HepG2 (cell line): ENCODE measurements around the gene ATG7. TPM values are rescaled to one million over a fixed set of nuclear protein-coding genes. Genes with fewer than 3 reads are reported as not detected.

Experiments
- ATAC-seq: fragments of 200-7000 bp; cut with Tn5 transposase; 3 replicates; pipeline ENCODE4 v1.9.1; 2020; ENCODE audit warnings: mild to moderate bottlenecking, moderate library complexity
- BruUV-seq: library from RNA; stranded (reverse); fragments of 400-500 nt; replicated peaks from 2 replicates; lab custom pipeline; 2021; lab: Mats Ljungman, UMichigan
- CTCF ChIA-PET: fragments of 300-600 bp; formaldehyde crosslinking; extraction: SDS; loops from one replicate; lab custom pipeline; 2021; ENCODE audit warnings: low total read pairs, inconsistent platforms, low intra/inter-chr PET ratio; lab: Yijun Ruan, JAX
- POLR2A ChIA-PET: fragments of 350-600 bp; sonication (Branson Sonifier 250); formaldehyde crosslinking; loops from one replicate; lab custom pipeline; 2020; ENCODE audit warnings: antibody characterized with exemption, inconsistent platforms; lab: Yijun Ruan, JAX
- DNase-seq: peaks from one replicate; pipeline ENCODE4 v3.0.0-alpha.2; 2015; ENCODE audit warnings: low spot score
- FAIRE-seq: peaks from 3 replicates; lab custom pipeline; 2011; peaks lifted over from hg19 to GRCh38; lab: Jason Lieb, UNC
- H2AFZ ChIP-seq: one replicate; pipeline ENCODE4 v1.6.1; 2011; ENCODE audit warnings: low read length, inconsistent platforms
- H3K27ac ChIP-seq: fragments of 300-600 bp; 3 replicates; pipeline ENCODE4 v1.8.0; 2011; ENCODE audit warnings: mixed run types, mild to moderate bottlenecking, mixed read lengths, low read length, inconsistent platforms; ENCODE audit not compliant: insufficient read depth; ENCODE audit errors: extremely low read length
- H3K27me3 ChIP-seq, 2 experiments: fragments of 200-600 bp in 1 of 2; 2 replicates in 1 of 2; 3 replicates in 1 of 2; pipeline versions ENCODE4 v1.6.0 to v1.8.0; 2011; ENCODE audit warnings: low read length in 2 of 2, mild to moderate bottlenecking in 2 of 2, moderate library complexity in 2 of 2, inconsistent platforms in 1 of 2; ENCODE audit not compliant: insufficient read depth in 2 of 2, control insufficient read depth in 1 of 2
- H3K36me3 ChIP-seq, 2 experiments: fragments of 200-600 bp in 1 of 2; replicated peaks in 1 of 2; 2 replicates in 1 of 2; 3 replicates in 1 of 2; pipeline versions ENCODE4 v1.5.1 to v1.8.0; 2011; ENCODE audit warnings: low read length in 2 of 2, inconsistent platforms in 1 of 2; ENCODE audit not compliant: insufficient read depth in 2 of 2, control insufficient read depth in 1 of 2
- H3K4me1 ChIP-seq: 2 replicates; pipeline ENCODE4 v1.5.1; 2012; ENCODE audit warnings: low read length, inconsistent platforms; ENCODE audit not compliant: insufficient read depth
- H3K4me2 ChIP-seq: 2 replicates; pipeline ENCODE4 v1.6.0; 2011; ENCODE audit warnings: low read depth, low read length, inconsistent platforms
- H3K4me3 ChIP-seq, 3 experiments: fragments of 200-600 bp in 1 of 3; sonication (generic), shearing (Covaris generic) in 1 of 3; replicated peaks in 1 of 3; 2 replicates each; pipeline ENCODE4 v1.5.1; 2011 to 2016; ENCODE audit warnings: low read length in 3 of 3, inconsistent platforms in 2 of 3, low read depth in 2 of 3, mild to moderate bottlenecking in 2 of 3, control low read depth in 1 of 3, mixed read lengths in 1 of 3; ENCODE audit not compliant: insufficient read depth in 1 of 3
- H3K79me2 ChIP-seq: one replicate; pipeline ENCODE4 v1.6.1; 2011; ENCODE audit warnings: low read length, inconsistent platforms; ENCODE audit not compliant: insufficient read depth
- H3K9ac ChIP-seq: 2 replicates; pipeline ENCODE4 v1.6.0; 2011; ENCODE audit warnings: mild to moderate bottlenecking, low read depth, low read length, inconsistent platforms; ENCODE audit not compliant: insufficient read depth
- H3K9me3 ChIP-seq: 2 replicates; pipeline ENCODE4 v1.5.1; 2012; ENCODE audit warnings: mild to moderate bottlenecking, low read length
- H4K20me1 ChIP-seq: 2 replicates; pipeline ENCODE4 v1.6.0; 2011; ENCODE audit warnings: inconsistent platforms, mild to moderate bottlenecking, low read length, moderate library complexity; ENCODE audit not compliant: insufficient read depth
- ADNP ChIP-seq: sonication (generic); formaldehyde crosslinking; IDR thresholded peaks from 2 replicates; pipeline ENCODE4 v1.4.0; 2020; ENCODE audit warnings: missing genetic modification reagents
- PHF8 ChIP-seq: sonication (generic); formaldehyde crosslinking; IDR thresholded peaks from 2 replicates; pipeline ENCODE4 v1.5.0; 2020; ENCODE audit warnings: missing genetic modification reagents
- PLRG1 ChIP-seq: fragments of 450-650 bp; conservative IDR thresholded peaks from 2 replicates; pipeline ENCODE4 v1.6.1; 2016
- TCF12 ChIP-seq, 2 experiments: fragments of 450-650 bp in 1 of 2; sonication (generic) in 1 of 2; formaldehyde crosslinking in 1 of 2; IDR thresholded peaks; 2 replicates each; pipeline versions ENCODE4 v1.6.1 to v1.8.0; 2017 to 2022; ENCODE audit warnings: antibody characterized with exemption in 1 of 2, mild to moderate bottlenecking in 1 of 2, missing genetic modification reagents in 1 of 2, moderate library complexity in 1 of 2
- ZNF274 ChIP-seq: sonication (generic); formaldehyde crosslinking; IDR thresholded peaks from 2 replicates; pipeline ENCODE4 v1.5.1; 2020; ENCODE audit warnings: mild to moderate bottlenecking, missing genetic modification reagents
- ZNF3 ChIP-seq: IDR thresholded peaks from 2 replicates; pipeline ENCODE4 v1.7.0; 2017; ENCODE audit warnings: inconsistent platforms
- ZNF329 ChIP-seq: sonication (generic); formaldehyde crosslinking; IDR thresholded peaks from 2 replicates; pipeline ENCODE4 v1.9.0; 2021; ENCODE audit warnings: low read depth, mild to moderate bottlenecking, missing genetic modification reagents
- ZNF746 ChIP-seq: sonication (generic); formaldehyde crosslinking; IDR thresholded peaks from 2 replicates; pipeline ENCODE4 v1.8.0; 2022; ENCODE audit warnings: mild to moderate bottlenecking, missing genetic modification reagents
- ZNF792 ChIP-seq: IDR thresholded peaks from 2 replicates; pipeline ENCODE4 v1.6.1; 2016
- ZSCAN20 ChIP-seq: sonication (generic); formaldehyde crosslinking; IDR thresholded peaks from 2 replicates; pipeline ENCODE4 v1.4.0; 2020; ENCODE audit warnings: missing genetic modification reagents, mild to moderate bottlenecking, borderline replicate concordance
- WGBS: methylation state at CpG from one replicate; pipeline ENCODE4 v1.1.6; 2017; ENCODE audit warnings: low lambda C conversion rate; 5-methylcytosine and 5-hydroxymethylcytosine counted together
- in situ Hi-C: cut with HindIII; loops from 2 replicates; pipeline ENCODE4 v1.10.0; 2017; ENCODE audit warnings: low pct_unique_long_range_greater_than_20kb; ENCODE audit not compliant: extremely low pct_ligation_motif_present
- intact Hi-C: fragments of 100-400 bp; cut with micrococcal nuclease; formaldehyde crosslinking; loops from one replicate; pipeline ENCODE4 v1.10.0; 2022; ENCODE audit not compliant: unreplicated experiment
- polyA plus RNA-seq, 8 experiments: library from polyadenylated mRNA; depleted of rRNA in 3 of 8; stranded (reverse) in 7 of 8; unstranded in 1 of 8; fragments of >200 nt; fragmentation: Illumina TruSeq in 4 of 8; extraction: Trizol in 4 of 8; gene quantifications; 2 replicates each; pipeline versions ENCODE4 v1.2.1 to v1.2.3, GENCODE V29; 2011 to 2016; ENCODE audit warnings: low read depth in 4 of 8, missing spikeins in 1 of 8, mixed read lengths in 1 of 8; ENCODE audit not compliant: insufficient read depth in 1 of 8
- total RNA-seq, 5 experiments: library from RNA; depleted of rRNA; stranded (reverse); fragments of >200 nt; fragmentation: Illumina TruSeq; extraction: Trizol; gene quantifications; 2 replicates each; pipeline ENCODE4 v1.2.3, GENCODE V29; 2016; ENCODE audit warnings: low read depth in 1 of 5
- TF ChIP-seq, protein P1 (sequence below): sonication (generic); formaldehyde crosslinking; IDR thresholded peaks from 2 replicates; pipeline ENCODE4 v1.5.0; 2020; ENCODE audit warnings: missing genetic modification reagents, mild to moderate bottlenecking, borderline replicate concordance
- TF ChIP-seq, protein P2 (sequence below): sonication (generic); formaldehyde crosslinking; IDR thresholded peaks from 2 replicates; pipeline ENCODE4 v1.5.1; 2020; ENCODE audit warnings: missing genetic modification reagents, mild to moderate bottlenecking, borderline replicate concordance
- TF ChIP-seq, protein P3 (sequence below): sonication (generic); formaldehyde crosslinking; IDR thresholded peaks from 2 replicates; pipeline ENCODE4 v1.4.0; 2020; ENCODE audit warnings: mild to moderate bottlenecking, missing genetic modification reagents
- TF ChIP-seq, protein P4 (sequence below): sonication (generic); formaldehyde crosslinking; IDR thresholded peaks from 2 replicates; pipeline ENCODE4 v1.8.1; 2022; ENCODE audit warnings: low read depth, mild to moderate bottlenecking, missing genetic modification reagents
- TF ChIP-seq, protein P5 (sequence below): sonication (generic); formaldehyde crosslinking; IDR thresholded peaks from 2 replicates; pipeline ENCODE4 v1.4.0; 2020; ENCODE audit warnings: missing genetic modification reagents

The ATG7 gene
- total and polyA plus RNA-seq, 2 of the 13 experiments (the other 11 are each of a cell fraction or from before 2014, with no cell fraction given), result 7.8 to 22.1 TPM

DNA sequence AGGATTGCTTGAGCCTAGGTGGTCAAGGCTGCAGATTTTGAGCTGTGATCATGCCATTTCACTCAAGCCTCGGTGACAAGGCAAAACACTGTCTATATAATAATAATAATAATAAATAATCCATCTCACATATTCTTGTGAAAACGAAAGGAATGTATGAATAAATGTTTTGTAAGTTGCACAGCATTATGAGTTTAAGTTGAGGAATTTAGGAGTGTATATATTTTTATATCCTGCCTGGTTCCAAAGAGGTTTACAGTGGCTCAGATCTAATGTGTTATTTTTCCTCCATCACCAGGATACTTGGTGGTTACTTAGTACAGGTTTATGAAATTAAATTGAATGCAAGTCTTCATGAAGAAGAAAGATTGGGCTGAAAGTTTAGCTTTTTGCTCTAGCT lies 77.2 kb downstream of the ATG7 start:
- Histone ChIP-seq H3K4me2 (no peak overlapping the region), H3K27ac (no peak overlapping the region), H3K4me3 (no peak overlapping the region), H3K9me3 (no peaks in the 10 kb centered on the region), H2AFZ (no peak overlapping the region), H3K79me2 (no peaks in the 10 kb centered on the region), H3K36me3 (peaks cover 3 to 11% of the 10 kb centered on the region in 2 experiments; a peak in 1 of 5 replicates), H4K20me1 (no peaks in the 10 kb centered on the region), H3K9ac (no peak overlapping the region), H3K27me3 (no peaks in the 10 kb centered on the region), H3K4me1 (no peaks in the 10 kb centered on the region)
- ChIA-PET POLR2A (no interaction called here), CTCF (no interaction called here)
- in situ Hi-C loops (no loop called here), intact Hi-C loops (no loop called here)
- FAIRE-seq (no peak), DNase-seq (no peak), ATAC-seq (no peak)
- BruUV-seq, result no TSS peak
- WGBS, result 85% methylated on average over 2 of the region's 2 CpGs
- TF ChIP-seq ADNP (CRISPR knock-in tag) (no peak), ZSCAN20 (CRISPR knock-in tag) (no peak), ZNF329 (CRISPR knock-in tag) (no peak), ZNF792 (no peak), ZNF3 (CRISPR knock-in tag) (no peak), ZNF746 (CRISPR knock-in tag) (no peak), TCF12 (IDR thresholded peaks at IDR 0.05) (no peak), TCF12 (CRISPR knock-in tag; IDR thresholded peaks at IDR 0.05) (no peak), PLRG1 (no peak), PHF8 (no peak), ZNF274 (CRISPR knock-in tag) (no peak)
- TF ChIP-seq, protein P1, sequence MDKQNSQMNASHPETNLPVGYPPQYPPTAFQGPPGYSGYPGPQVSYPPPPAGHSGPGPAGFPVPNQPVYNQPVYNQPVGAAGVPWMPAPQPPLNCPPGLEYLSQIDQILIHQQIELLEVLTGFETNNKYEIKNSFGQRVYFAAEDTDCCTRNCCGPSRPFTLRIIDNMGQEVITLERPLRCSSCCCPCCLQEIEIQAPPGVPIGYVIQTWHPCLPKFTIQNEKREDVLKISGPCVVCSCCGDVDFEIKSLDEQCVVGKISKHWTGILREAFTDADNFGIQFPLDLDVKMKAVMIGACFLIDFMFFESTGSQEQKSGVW, result no peak
- TF ChIP-seq, protein P2, sequence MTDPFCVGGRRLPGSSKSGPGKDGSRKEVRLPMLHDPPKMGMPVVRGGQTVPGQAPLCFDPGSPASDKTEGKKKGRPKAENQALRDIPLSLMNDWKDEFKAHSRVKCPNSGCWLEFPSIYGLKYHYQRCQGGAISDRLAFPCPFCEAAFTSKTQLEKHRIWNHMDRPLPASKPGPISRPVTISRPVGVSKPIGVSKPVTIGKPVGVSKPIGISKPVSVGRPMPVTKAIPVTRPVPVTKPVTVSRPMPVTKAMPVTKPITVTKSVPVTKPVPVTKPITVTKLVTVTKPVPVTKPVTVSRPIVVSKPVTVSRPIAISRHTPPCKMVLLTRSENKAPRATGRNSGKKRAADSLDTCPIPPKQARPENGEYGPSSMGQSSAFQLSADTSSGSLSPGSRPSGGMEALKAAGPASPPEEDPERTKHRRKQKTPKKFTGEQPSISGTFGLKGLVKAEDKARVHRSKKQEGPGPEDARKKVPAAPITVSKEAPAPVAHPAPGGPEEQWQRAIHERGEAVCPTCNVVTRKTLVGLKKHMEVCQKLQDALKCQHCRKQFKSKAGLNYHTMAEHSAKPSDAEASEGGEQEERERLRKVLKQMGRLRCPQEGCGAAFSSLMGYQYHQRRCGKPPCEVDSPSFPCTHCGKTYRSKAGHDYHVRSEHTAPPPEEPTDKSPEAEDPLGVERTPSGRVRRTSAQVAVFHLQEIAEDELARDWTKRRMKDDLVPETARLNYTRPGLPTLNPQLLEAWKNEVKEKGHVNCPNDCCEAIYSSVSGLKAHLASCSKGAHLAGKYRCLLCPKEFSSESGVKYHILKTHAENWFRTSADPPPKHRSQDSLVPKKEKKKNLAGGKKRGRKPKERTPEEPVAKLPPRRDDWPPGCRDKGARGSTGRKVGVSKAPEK (CRISPR knock-in tag), result no peak
- TF ChIP-seq, protein P3, sequence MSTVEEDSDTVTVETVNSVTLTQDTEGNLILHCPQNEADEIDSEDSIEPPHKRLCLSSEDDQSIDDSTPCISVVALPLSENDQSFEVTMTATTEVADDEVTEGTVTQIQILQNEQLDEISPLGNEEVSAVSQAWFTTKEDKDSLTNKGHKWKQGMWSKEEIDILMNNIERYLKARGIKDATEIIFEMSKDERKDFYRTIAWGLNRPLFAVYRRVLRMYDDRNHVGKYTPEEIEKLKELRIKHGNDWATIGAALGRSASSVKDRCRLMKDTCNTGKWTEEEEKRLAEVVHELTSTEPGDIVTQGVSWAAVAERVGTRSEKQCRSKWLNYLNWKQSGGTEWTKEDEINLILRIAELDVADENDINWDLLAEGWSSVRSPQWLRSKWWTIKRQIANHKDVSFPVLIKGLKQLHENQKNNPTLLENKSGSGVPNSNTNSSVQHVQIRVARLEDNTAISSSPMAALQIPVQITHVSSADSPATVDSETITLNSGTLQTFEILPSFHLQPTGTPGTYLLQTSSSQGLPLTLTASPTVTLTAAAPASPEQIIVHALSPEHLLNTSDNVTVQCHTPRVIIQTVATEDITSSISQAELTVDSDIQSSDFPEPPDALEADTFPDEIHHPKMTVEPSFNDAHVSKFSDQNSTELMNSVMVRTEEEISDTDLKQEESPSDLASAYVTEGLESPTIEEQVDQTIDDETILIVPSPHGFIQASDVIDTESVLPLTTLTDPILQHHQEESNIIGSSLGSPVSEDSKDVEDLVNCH (CRISPR knock-in tag), result no peak
- TF ChIP-seq, protein P4, sequence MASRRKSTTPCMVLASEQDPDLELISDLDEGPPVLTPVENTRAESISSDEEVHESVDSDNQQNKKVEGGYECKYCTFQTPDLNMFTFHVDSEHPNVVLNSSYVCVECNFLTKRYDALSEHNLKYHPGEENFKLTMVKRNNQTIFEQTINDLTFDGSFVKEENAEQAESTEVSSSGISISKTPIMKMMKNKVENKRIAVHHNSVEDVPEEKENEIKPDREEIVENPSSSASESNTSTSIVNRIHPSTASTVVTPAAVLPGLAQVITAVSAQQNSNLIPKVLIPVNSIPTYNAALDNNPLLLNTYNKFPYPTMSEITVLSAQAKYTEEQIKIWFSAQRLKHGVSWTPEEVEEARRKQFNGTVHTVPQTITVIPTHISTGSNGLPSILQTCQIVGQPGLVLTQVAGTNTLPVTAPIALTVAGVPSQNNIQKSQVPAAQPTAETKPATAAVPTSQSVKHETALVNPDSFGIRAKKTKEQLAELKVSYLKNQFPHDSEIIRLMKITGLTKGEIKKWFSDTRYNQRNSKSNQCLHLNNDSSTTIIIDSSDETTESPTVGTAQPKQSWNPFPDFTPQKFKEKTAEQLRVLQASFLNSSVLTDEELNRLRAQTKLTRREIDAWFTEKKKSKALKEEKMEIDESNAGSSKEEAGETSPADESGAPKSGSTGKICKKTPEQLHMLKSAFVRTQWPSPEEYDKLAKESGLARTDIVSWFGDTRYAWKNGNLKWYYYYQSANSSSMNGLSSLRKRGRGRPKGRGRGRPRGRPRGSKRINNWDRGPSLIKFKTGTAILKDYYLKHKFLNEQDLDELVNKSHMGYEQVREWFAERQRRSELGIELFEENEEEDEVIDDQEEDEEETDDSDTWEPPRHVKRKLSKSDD (CRISPR knock-in tag), result no peak
- TF ChIP-seq, protein P5, sequence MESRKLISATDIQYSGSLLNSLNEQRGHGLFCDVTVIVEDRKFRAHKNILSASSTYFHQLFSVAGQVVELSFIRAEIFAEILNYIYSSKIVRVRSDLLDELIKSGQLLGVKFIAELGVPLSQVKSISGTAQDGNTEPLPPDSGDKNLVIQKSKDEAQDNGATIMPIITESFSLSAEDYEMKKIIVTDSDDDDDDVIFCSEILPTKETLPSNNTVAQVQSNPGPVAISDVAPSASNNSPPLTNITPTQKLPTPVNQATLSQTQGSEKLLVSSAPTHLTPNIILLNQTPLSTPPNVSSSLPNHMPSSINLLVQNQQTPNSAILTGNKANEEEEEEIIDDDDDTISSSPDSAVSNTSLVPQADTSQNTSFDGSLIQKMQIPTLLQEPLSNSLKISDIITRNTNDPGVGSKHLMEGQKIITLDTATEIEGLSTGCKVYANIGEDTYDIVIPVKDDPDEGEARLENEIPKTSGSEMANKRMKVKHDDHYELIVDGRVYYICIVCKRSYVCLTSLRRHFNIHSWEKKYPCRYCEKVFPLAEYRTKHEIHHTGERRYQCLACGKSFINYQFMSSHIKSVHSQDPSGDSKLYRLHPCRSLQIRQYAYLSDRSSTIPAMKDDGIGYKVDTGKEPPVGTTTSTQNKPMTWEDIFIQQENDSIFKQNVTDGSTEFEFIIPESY, result no peak
